Measurements from ENCODE around the gene TLL2.

Gene TLL2

GRCh38 chr10:96419351-96419750 lies 94.4 kb downstream of the TLL2 start:
- no peak for DNase-seq

GRCh38 chr10:96418582-96418981 lies 95.1 kb downstream of the TLL2 start:
- DNase-seq, result no peak

- DNase-seq, result no peak
Observed at GRCh38 chr10:96417441-96417840, 96.3 kb downstream of the TLL2 start.

- DNase-seq, result peak; percentile 51
Observed at GRCh38 chr10:96416643-96417042, 97.1 kb downstream of the TLL2 start.

- DNase-seq, result no peak
Observed at GRCh38 chr10:96415891-96416554, 97.7 kb downstream of the TLL2 start.

GRCh38 chr10:96415150-96415890 lies 98.4 kb downstream of the TLL2 start:
- DNase-seq, result no peak

- no peak for DNase-seq
Observed at GRCh38 chr10:96414303-96414702, 99.4 kb downstream of the TLL2 start.

GRCh38 chr10:96413151-96413787 lies 100.5 kb downstream of the TLL2 start:
- no peak for DNase-seq

- no peak for DNase-seq
Observed at GRCh38 chr10:96411716-96412320, 101.9 kb downstream of the TLL2 start.

GRCh38 chr10:96410296-96410695 lies 103.4 kb downstream of the TLL2 start:
- DNase-seq, result no peak

- DNase-seq, result no peak
Observed at GRCh38 chr10:96408201-96408600, 105.5 kb downstream of the TLL2 start.

GRCh38 chr10:96407560-96408069 lies 106.1 kb downstream of the TLL2 start:
- DNase-seq, result no peak

GRCh38 chr10:96406091-96406490 lies 107.6 kb downstream of the TLL2 start:
- DNase-seq, result no peak

GRCh38 chr10:96402417-96403305 lies 111.1 kb downstream of the TLL2 start:
- DNase-seq, result no peak

- no peak for DNase-seq
Observed at GRCh38 chr10:96401036-96401435, 112.7 kb downstream of the TLL2 start.

- no peak for DNase-seq
Observed at GRCh38 chr10:96400465-96400864, 113.3 kb downstream of the TLL2 start.

GRCh38 chr10:96397902-96398301 lies 115.8 kb downstream of the TLL2 start:
- DNase-seq, result no peak

- peak; percentile 61 for DNase-seq
Observed at GRCh38 chr10:96395931-96396877, 117.5 kb downstream of the TLL2 start.

- DNase-seq, result peak; percentile 57
Observed at GRCh38 chr10:96390460-96390864, 123.3 kb downstream of the TLL2 start.

- no peak for DNase-seq
Observed at GRCh38 chr10:96389785-96390184, 123.9 kb downstream of the TLL2 start.

GRCh38 chr10:96387601-96388000 lies 126.1 kb downstream of the TLL2 start:
- no peak for DNase-seq

Measured in left hindlimb (tissue), 1 donor.